IMR-90 (cell line): Measurements from ENCODE around the gene TAPT1.

Source experiments
- CTCF ChIP-seq: conservative IDR thresholded peaks from 2 replicates; pipeline ENCODE4 v1.5.1; 2012; ENCODE audit warnings: mild to moderate bottlenecking, low read depth, low read length, improper control_type of control experiment
- MAFK ChIP-seq: IDR thresholded peaks from 2 replicates; pipeline ENCODE4 v1.6.1; 2012; ENCODE audit warnings: low read depth, low read length, improper control_type of control experiment
- MXI1 ChIP-seq: IDR thresholded peaks from 2 replicates; pipeline ENCODE4 v1.6.1; 2012; ENCODE audit warnings: low read depth, mild to moderate bottlenecking, low read length, moderate library complexity, borderline replicate concordance
- POLR2A ChIP-seq: IDR thresholded peaks from 2 replicates; pipeline ENCODE4 v1.6.1; 2012; ENCODE audit warnings: mild to moderate bottlenecking, low read depth, low read length
- RAD21 ChIP-seq: IDR thresholded peaks from 2 replicates; pipeline ENCODE4 v1.6.1; 2012; ENCODE audit warnings: low read length, improper control_type of control experiment
- RCOR1 ChIP-seq: IDR thresholded peaks from 2 replicates; pipeline ENCODE4 v1.6.1; 2012; ENCODE audit warnings: mild to moderate bottlenecking, low read length, improper control_type of control experiment; ENCODE audit not compliant: insufficient replicate concordance
- RFX5 ChIP-seq: IDR thresholded peaks from 2 replicates; pipeline ENCODE4 v1.8.0; 2012; ENCODE audit warnings: low read depth, mild to moderate bottlenecking, low read length, moderate library complexity

GRCh38 chr4:16225167-16225862 lies 956 bp downstream of the TAPT1 start:
- TF ChIP-seq MXI1 (no peak), CTCF (no peak), RAD21 (no peak), RFX5 (no peak), MAFK (no peak), POLR2A (no peak), RCOR1 (no peak)
